B cell (primary cell): ENCODE data around the gene ITPR2. TPM values are rescaled to one million over a fixed set of nuclear protein-coding genes. Genes with fewer than 3 reads are reported as not detected.

ENCODE experiments used
- ATAC-seq: fragments of 200-7000 bp; cut with Tn5 transposase; one replicate; pipeline ENCODE4 v1.10.0; 2021; ENCODE audit warnings: low read depth, mild to moderate bottlenecking, moderate number of reproducible peaks, moderate library complexity
- CTCF ChIA-PET: fragments of 350-600 bp; sonication (Branson Sonifier 250); formaldehyde crosslinking; loops from one replicate; lab custom pipeline; 2021; ENCODE audit warnings: antibody characterized with exemption, inconsistent platforms; lab: Charles Lee
- POLR2A ChIA-PET: fragments of 350-600 bp; sonication (Branson Sonifier 250); formaldehyde crosslinking; loops from one replicate; lab custom pipeline; 2021; ENCODE audit warnings: antibody characterized with exemption; lab: Charles Lee
- DNase-seq: peaks from one replicate; pipeline ENCODE4 v3.0.0; 2013
- H2AFZ ChIP-seq: 2 replicates; pipeline ENCODE4 v1.6.1; 2012; ENCODE audit warnings: mild to moderate bottlenecking, low read depth, low read length; ENCODE audit not compliant: insufficient read depth, poor library complexity, severe bottlenecking
- H3K27ac ChIP-seq, 2 donors: 1 replicate in 1 of 2; 2 replicates in 1 of 2; pipeline ENCODE4 v1.5.1; 2012 to 2013; ENCODE audit warnings: low read length in 2 of 2, mild to moderate bottlenecking in 2 of 2, moderate library complexity in 1 of 2
- H3K27me3 ChIP-seq, 4 experiments: fragments of 200-600 bp in 1 of 4; sonication (generic) in 1 of 4; replicated peaks in 1 of 4; 1 replicate in 2 of 4; 2 replicates in 2 of 4; pipeline versions ENCODE4 v1.6.1 to v1.7.0; 2013 to 2016; ENCODE audit warnings: low read length in 3 of 4, mild to moderate bottlenecking in 2 of 4, mixed read lengths in 1 of 4, moderate library complexity in 1 of 4; ENCODE audit not compliant: insufficient read depth in 4 of 4, control insufficient read depth in 3 of 4; ENCODE audit errors: control extremely low read depth in 1 of 4
- H3K36me3 ChIP-seq, 2 experiments: replicated peaks in 1 of 2; 1 replicate in 1 of 2; 2 replicates in 1 of 2; pipeline versions ENCODE4 v1.6.1 to v1.7.1; 2013; ENCODE audit warnings: low read length in 1 of 2; ENCODE audit not compliant: insufficient read depth in 2 of 2, control insufficient read depth in 1 of 2; ENCODE audit errors: control extremely low read depth in 1 of 2, extremely low read depth in 1 of 2
- H3K4me1 ChIP-seq, 2 donors: fragments of 200-600 bp in 1 of 2; sonication (generic) in 1 of 2; 1 replicate in 1 of 2; 2 replicates in 1 of 2; pipeline versions ENCODE4 v1.5.1 to v1.6.1; 2013 to 2017; ENCODE audit warnings: low read length in 2 of 2; ENCODE audit not compliant: control insufficient read depth in 2 of 2, insufficient read depth in 2 of 2
- H3K4me2 ChIP-seq: replicated peaks from 2 replicates; pipeline ENCODE3; 2012; ENCODE audit warnings: mild to moderate bottlenecking, low read depth, low read length; ENCODE audit not compliant: poor library complexity, severe bottlenecking
- H3K4me3 ChIP-seq, 5 experiments: fragments of 200-600 bp in 1 of 5; sonication (generic) in 1 of 5; 1 replicate in 3 of 5; 2 replicates in 2 of 5; pipeline versions ENCODE4 v1.5.1 to v1.7.0; 2011 to 2016; ENCODE audit warnings: low read length in 4 of 5, mild to moderate bottlenecking in 4 of 5, low read depth in 2 of 5, control low read depth in 1 of 5, moderate library complexity in 1 of 5; ENCODE audit not compliant: insufficient read depth in 1 of 5; ENCODE audit errors: control extremely low read depth in 1 of 5, extremely low read depth in 1 of 5
- H3K79me2 ChIP-seq: fragments of 200-600 bp; sonication (generic); one replicate; pipeline ENCODE4 v1.6.0; 2016; ENCODE audit warnings: low read length; ENCODE audit not compliant: control insufficient read depth, insufficient read depth
- H3K9ac ChIP-seq: fragments of 200-600 bp; sonication (generic); 2 replicates; pipeline ENCODE4 v1.6.1; 2017; ENCODE audit warnings: mild to moderate bottlenecking, low read length, moderate library complexity
- H3K9me3 ChIP-seq, 3 donors: one replicate each; pipeline versions ENCODE4 v1.6.1 to v1.7.1; 2013; ENCODE audit warnings: low read length in 2 of 3; ENCODE audit not compliant: control insufficient read depth in 2 of 3, insufficient read depth in 1 of 3; ENCODE audit errors: control extremely low read depth in 1 of 3
- H4K20me1 ChIP-seq: 2 replicates; pipeline ENCODE4 v1.6.0; 2012; ENCODE audit warnings: mild to moderate bottlenecking, low read length; ENCODE audit not compliant: insufficient read depth, control insufficient read depth, poor library complexity, severe bottlenecking
- H3K27ac Mint-ChIP-seq: one replicate; pipeline ENCODE4 v1.8.0; 2021; ENCODE audit warnings: mixed read lengths
- H3K27me3 Mint-ChIP-seq: one replicate; pipeline ENCODE4 v1.8.0; 2021; ENCODE audit warnings: mixed read lengths
- H3K4me1 Mint-ChIP-seq: one replicate; pipeline ENCODE4 v1.8.0; 2021; ENCODE audit warnings: mixed read lengths
- H3K4me3 Mint-ChIP-seq: one replicate; pipeline ENCODE4 v1.8.0; 2021; ENCODE audit warnings: mixed read lengths
- H3K9me3 Mint-ChIP-seq: one replicate; pipeline ENCODE4 v1.8.0; 2022; ENCODE audit warnings: mixed read lengths; ENCODE audit not compliant: insufficient read depth
- EZH2 ChIP-seq: IDR thresholded peaks from 2 replicates; pipeline ENCODE4 v1.6.1; 2012; ENCODE audit warnings: borderline replicate concordance, low read depth, mild to moderate bottlenecking, moderate library complexity, low read length; ENCODE audit not compliant: insufficient read depth, poor library complexity, severe bottlenecking
- WGBS: methylation state at CpG from one replicate; pipeline ENCODE4 v1.1.5; 2013; ENCODE audit warnings: missing lambda C conversion rate; ENCODE audit not compliant: insufficient coverage; 5-methylcytosine and 5-hydroxymethylcytosine counted together
- intact Hi-C: fragments of 100-400 bp; cut with micrococcal nuclease; formaldehyde crosslinking; loops from one replicate; pipeline ENCODE4 v1.10.0; 2022
- polyA plus RNA-seq: library from polyadenylated mRNA; depleted of rRNA; stranded (reverse); fragments of >200 nt; gene quantifications from 2 replicates; pipeline ENCODE4 v1.2.3, GENCODE V29; 2012
- total RNA-seq, 2 donors: library from RNA; stranded (reverse); fragments of 120-200 nt in 1 of 2; gene quantifications; 1 replicate in 1 of 2; 2 replicates in 1 of 2; pipeline versions ENCODE4 v1.2.3 to v1.2.4, GENCODE V29; 2013 to 2022
- TF ChIP-seq, protein P1 (sequence below): fragments of 200-600 bp; IDR thresholded peaks from one replicate; pipeline ENCODE4 v1.8.0; 2022; ENCODE audit warnings: antibody characterized with exemption, mild to moderate bottlenecking

ITPR2 gene
- total and polyA plus RNA-seq, 2 donors (not counting 1 experiment from before 2014, with no cell fraction given) = 4.3 to 113 TPM

DNA sequence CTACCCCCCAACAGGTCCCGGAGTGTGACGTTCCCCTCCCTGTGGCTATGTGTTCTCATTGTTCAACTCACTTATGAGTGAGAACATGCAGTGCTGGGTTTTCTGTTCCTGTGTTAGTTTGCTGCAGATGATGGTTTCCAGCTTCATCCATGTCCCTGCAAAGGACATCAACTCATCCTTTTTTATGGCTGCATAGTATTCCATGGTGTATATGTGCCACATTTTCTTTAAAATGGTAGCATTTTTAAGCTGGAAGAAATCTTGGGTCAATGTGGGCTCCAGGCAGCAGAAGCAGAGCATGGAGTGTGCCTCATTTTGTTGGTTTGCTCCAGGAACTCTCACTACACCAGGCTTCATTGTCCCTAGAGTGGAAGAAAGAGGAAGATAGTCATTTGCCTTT, 47.6 kb upstream of the ITPR2 start:
- TF ChIP-seq, protein P1, sequence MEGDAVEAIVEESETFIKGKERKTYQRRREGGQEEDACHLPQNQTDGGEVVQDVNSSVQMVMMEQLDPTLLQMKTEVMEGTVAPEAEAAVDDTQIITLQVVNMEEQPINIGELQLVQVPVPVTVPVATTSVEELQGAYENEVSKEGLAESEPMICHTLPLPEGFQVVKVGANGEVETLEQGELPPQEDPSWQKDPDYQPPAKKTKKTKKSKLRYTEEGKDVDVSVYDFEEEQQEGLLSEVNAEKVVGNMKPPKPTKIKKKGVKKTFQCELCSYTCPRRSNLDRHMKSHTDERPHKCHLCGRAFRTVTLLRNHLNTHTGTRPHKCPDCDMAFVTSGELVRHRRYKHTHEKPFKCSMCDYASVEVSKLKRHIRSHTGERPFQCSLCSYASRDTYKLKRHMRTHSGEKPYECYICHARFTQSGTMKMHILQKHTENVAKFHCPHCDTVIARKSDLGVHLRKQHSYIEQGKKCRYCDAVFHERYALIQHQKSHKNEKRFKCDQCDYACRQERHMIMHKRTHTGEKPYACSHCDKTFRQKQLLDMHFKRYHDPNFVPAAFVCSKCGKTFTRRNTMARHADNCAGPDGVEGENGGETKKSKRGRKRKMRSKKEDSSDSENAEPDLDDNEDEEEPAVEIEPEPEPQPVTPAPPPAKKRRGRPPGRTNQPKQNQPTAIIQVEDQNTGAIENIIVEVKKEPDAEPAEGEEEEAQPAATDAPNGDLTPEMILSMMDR = no peak
- no peak for TF ChIP-seq EZH2
- Histone ChIP-seq H2AFZ (no peak overlapping the region), H3K36me3 (no peaks in the 10 kb centered on the region), H3K4me3 (no peak overlapping the region), H3K9me3 (no peaks in the 10 kb centered on the region), H3K4me1 (peaks cover 16 to 19% of the 10 kb centered on the region in 2 donors), H3K27ac (no peak overlapping the region), H3K9ac (no peak overlapping the region), H4K20me1 (no peaks in the 10 kb centered on the region), H3K4me2 (no peak overlapping the region), H3K79me2 (no peaks in the 10 kb centered on the region), H3K27me3 (no peaks in the 10 kb centered on the region)
- Mint-ChIP-seq H3K9me3 (no peaks in the 10 kb centered on the region), H3K27ac (no peak overlapping the region), H3K4me1 (peaks cover 26% of the 10 kb centered on the region), H3K4me3 (no peak overlapping the region), H3K27me3 (no peaks in the 10 kb centered on the region)
- no peak for DNase-seq
- POLR2A ChIA-PET = interaction anchor here (0.6 kb wide), 1 partner anchor 49 kb away, joined by 5 read pairs; no protein-coding TSS in a partner anchor
- no CpG with 5 or more reads among the region's 2 CpGs for WGBS
- ATAC-seq = no peak
- intact Hi-C loops = no loop called here
- CTCF ChIA-PET = interaction anchor here (1.1 to 1.3 kb wide), 2 partner anchors 14 to 48 kb away, joined by 3 to 4 read pairs; partner anchors contain the start of gene ITPR2

- Histone ChIP-seq H3K9me3 (no peaks in the 10 kb centered on the region), H3K36me3 (no peaks in the 10 kb centered on the region), H3K4me2 (peak overlapping the region; percentile 31), H3K27me3 (no peaks in the 10 kb centered on the region), H3K79me2 (no peaks in the 10 kb centered on the region), H2AFZ (peak overlapping the region; percentile 41), H3K4me3 (no peak overlapping the region), H4K20me1 (no peaks in the 10 kb centered on the region), H3K9ac (no peak overlapping the region), H3K4me1 (peaks cover 11 to 12% of the 10 kb centered on the region in 2 donors), H3K27ac (peak overlapping the region in 1 of 2 donors; percentile 40)
- ChIA-PET CTCF (interaction anchor here (0.6 to 1.8 kb wide), 9 partner anchors 8 to 1563 kb away, joined by 3 to 7 read pairs (median 3); partner anchors contain the start of gene ITPR2), POLR2A (no interaction called here)
- H3K9me3 Mint-ChIP-seq = no peaks in the 10 kb centered on the region
- peaks cover 21% of the 10 kb centered on the region for H3K4me1 Mint-ChIP-seq
- WGBS = 0% methylated on average over 6 of the region's 6 CpGs
- ATAC-seq (peak; percentile 89), DNase-seq (peak; percentile 69)
- intact Hi-C loops = no loop called here
- TF ChIP-seq, protein P1 = no peak
- TF ChIP-seq EZH2 = no peak
- peak overlapping the region; percentile 76 for H3K27ac Mint-ChIP-seq
- no peaks in the 10 kb centered on the region for H3K27me3 Mint-ChIP-seq
- H3K4me3 Mint-ChIP-seq = no peak overlapping the region
These were observed 45.7 kb upstream of the ITPR2 start for GRCh38 chr12:26878661-26879119.
